Measurements from ENCODE around the gene DNAH14.
A peak's percentile ranks its signal among the peaks of the same experiment; 100 is the strongest.

Gene DNAH14

DNA sequence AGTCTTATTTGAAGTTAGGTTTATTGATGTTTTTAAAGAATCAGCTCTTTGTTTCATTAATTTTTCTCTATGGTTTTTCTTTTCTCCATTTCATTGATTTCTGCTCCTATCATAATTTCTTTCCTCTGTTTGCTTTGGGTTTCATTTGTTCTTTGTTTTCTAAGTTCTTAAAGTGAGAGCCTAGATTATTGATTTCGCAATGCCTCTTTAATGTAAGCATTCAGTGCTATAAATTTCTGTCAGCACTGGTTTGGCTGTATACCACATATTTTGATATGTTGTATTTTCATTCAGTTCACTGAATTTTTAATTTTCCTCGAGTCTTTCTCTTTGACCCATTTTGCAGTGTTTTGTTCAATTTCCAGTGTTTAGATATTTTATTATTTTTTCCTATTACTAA, 68.7 kb downstream of the DNAH14 start:
- TF ChIP-seq, protein P1, sequence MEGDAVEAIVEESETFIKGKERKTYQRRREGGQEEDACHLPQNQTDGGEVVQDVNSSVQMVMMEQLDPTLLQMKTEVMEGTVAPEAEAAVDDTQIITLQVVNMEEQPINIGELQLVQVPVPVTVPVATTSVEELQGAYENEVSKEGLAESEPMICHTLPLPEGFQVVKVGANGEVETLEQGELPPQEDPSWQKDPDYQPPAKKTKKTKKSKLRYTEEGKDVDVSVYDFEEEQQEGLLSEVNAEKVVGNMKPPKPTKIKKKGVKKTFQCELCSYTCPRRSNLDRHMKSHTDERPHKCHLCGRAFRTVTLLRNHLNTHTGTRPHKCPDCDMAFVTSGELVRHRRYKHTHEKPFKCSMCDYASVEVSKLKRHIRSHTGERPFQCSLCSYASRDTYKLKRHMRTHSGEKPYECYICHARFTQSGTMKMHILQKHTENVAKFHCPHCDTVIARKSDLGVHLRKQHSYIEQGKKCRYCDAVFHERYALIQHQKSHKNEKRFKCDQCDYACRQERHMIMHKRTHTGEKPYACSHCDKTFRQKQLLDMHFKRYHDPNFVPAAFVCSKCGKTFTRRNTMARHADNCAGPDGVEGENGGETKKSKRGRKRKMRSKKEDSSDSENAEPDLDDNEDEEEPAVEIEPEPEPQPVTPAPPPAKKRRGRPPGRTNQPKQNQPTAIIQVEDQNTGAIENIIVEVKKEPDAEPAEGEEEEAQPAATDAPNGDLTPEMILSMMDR (IDR thresholded peaks at IDR 0.05): no peak

DNA sequence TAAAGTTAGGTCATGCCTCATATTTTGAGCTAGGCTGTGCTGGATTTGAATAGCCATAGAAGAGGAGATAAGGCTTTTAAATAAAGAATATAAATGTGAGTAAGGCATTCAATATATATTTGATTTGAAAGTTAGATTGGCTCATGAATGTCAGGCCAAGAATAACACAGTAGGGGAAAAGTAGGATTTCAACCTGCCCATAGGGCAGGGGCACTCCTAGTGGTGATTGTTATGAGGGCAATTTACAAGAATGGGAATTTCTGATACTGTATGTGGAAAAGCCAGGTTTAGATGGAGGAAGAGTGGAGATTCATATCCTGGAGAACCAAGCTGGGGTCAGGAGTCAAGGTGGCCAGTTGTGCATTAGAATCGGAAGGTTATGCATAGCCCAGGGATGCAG, 74.9 kb downstream of the DNAH14 start:
- TF ChIP-seq, protein P1 (IDR thresholded peaks at IDR 0.05): peak; percentile 17; the same call in 1 of the 2 replicates

DNA sequence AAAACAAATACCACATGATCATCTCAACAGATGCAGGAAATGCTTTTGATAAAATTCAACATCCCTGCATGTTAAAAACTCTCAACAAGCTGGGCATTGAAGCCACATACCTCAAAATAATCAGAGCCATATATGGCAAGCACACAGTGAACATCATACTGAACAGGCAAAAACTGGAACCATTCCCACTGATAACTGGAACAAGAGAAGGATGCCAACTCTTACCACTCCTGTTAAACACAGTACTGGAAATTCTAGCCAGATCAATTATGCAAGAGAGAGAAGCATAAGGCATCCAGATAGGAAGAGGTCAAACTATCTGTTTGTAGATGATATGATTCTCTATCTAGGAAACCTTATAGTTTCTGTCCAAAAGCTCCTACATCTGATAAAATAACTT, 91.6 kb downstream of the DNAH14 start:
- TF ChIP-seq, protein P1 (IDR thresholded peaks at IDR 0.05): no peak

DNA sequence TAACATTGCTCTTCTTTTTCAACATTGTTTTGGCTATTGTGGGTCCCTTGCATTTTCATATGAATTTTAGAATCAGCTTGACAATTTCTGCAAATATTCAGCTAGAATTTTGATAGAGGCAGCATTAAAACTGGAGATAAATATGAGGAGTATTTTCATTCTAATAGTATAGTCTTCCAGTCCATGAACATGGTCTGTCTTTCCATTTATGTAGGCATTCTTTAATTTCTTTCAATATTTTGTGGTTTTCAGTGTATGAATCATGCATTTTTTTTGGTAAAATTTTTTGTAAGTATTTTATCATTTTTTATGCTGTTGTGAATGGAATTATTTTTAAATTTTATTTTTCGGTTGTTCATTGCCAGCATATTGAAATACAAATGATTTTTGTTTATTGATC, 97.2 kb downstream of the DNAH14 start:
- TF ChIP-seq, protein P1 (IDR thresholded peaks at IDR 0.05): no peak

DNA sequence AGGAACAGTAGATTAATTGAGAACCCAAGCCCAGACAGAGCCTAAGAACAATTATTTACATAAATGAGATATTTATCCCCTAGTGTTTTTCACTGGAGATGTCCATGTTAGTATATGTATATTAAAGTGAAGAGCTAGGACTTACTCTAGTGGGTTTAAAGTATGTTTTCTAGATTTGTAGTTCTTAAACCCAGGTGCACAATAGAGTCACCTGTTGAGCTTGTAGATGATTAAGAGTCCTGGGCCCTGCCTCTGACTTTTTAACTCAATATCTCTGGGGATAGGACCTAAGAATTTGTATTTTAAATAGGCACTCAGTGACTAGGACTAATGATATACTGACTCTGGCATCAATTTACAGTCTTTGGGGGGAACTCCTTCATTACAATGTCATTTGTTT, 112.8 kb downstream of the DNAH14 start:
- TF ChIP-seq, protein P1 (IDR thresholded peaks at IDR 0.05): no peak

DNA sequence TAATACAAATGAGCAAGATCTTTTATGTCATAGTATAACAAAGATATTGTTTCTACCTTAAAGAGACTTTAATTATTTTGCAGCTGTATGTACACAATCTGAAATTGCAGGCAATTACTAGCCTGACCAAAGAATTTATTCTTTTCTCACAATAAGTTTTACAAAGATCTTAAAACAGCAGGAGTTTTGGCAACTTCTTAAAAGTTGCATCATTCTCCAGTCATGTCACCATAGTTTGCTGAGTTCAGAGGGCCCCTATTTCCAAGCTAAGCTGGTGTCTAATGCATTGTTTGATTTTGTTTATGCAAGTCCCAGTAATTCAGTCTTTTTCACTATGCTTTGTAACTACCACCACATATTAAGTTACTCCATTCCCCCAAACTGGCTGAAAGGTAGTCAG, 114.8 kb downstream of the DNAH14 start:
- TF ChIP-seq, protein P1 (IDR thresholded peaks at IDR 0.05): no peak

DNA sequence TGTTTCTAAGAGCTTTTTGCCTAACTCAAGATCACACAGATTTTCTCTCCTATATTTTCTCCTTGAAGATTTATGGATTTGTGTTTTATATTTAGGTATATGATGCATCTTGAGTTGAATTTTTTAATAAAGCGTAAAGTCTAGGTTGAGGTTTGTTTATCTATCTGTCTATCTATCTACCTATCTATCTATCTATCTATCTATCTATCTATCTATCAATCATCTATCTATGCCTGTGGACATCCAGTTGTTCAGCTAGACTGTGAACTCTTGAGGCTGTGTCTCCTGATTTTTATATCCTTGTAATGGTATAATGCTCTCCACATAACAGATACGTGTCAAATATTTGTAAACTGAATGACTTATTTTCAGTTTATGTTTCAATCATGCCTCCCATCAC, 120.1 kb downstream of the DNAH14 start:
- TF ChIP-seq, protein P1 (IDR thresholded peaks at IDR 0.05): no peak

DNA sequence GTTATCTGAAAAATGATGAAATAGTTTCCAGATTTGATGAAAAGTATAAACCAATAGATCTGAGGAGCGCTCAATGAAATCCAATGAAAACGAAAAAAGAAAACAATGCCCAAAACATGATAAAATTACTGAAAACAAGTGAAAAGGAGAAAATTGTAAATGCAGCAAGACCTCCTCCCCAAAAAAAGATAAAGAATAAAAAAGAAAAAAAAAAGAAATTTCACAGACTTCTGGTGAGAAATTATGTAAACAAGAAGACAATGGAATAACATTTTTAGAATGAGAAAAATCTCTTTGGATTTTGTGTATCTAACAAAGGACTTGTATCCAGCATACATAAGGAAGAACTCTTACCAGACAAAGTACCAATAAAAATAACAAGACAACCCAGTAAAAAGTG, 134.2 kb downstream of the DNAH14 start:
- TF ChIP-seq, protein P1 (IDR thresholded peaks at IDR 0.05): no peak
